ENCODE data around the gene STEAP4.

The STEAP4 gene

DNA sequence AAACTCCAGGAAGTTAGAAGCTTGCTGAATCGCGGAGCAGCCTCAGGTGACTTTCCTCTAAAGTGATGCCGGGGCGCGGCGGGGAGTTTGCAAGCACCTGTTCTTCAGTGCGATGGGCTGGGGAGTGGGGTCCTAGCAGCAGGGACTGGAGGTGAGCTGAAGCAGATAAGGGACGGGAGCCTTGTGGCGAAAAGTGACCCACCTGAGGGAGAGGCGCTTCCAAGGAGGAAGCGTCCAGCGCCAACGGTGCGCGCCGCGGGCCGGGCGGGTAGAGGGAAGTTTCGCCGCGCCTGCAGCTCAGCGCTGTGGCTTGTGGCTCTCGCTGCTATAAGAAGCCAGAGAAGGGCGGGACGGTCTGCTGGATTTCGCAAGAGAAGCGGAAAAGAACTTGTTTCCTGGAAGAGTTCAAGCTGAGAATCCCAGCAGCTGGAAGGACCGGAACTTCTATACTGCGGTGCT is at the start of gene STEAP4:
TSS of gene STEAP4 (minus strand) at position 305 of the 459 bp plus-strand sequence. CDS start 22,625 bp downstream, outside the sequence.
- DNase-seq (ENCODE audit: low read depth in 2 of 2) = no peak

DNA sequence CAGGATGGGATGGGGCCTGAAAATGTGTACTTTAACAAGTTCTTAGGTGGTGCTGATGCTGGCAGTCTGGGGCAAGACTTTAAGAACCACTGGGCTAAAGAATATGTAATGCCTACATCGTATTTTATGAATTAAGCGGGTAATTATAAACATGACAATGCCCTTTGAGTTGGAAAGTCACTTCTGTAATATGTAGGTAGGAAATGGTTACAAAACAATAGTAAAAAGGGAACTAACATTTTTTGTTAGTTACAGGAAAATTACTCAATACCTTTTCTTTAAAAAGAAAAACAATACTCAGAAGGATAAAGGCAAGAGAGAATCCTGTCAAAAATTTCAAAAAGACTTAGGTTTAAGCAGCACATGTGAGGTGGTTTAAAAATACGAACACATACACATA is 48.3 kb upstream of the STEAP4 start:
- no peak for DNase-seq (ENCODE audit: low read depth in 2 of 2)

DNA sequence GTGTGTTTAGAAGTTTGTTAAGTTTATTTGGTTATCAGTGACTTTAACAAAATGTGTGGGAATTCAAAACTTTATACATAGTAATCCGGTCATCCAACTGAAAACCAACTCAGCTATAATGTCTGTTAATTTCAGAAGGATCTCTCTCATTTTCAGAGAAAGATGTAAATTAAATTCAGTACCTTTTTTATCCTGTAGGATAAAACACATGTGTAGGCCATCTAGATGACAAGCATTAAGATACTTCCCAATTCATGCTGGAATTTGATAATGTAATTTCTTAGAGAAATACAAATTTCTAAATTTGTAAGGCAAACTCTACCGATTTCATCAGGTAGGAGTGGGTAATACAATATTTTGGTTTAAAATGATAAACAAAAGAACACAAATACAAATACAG is 43.4 kb upstream of the STEAP4 start:
- no peak for DNase-seq (ENCODE audit: low read depth in 2 of 2)

DNA sequence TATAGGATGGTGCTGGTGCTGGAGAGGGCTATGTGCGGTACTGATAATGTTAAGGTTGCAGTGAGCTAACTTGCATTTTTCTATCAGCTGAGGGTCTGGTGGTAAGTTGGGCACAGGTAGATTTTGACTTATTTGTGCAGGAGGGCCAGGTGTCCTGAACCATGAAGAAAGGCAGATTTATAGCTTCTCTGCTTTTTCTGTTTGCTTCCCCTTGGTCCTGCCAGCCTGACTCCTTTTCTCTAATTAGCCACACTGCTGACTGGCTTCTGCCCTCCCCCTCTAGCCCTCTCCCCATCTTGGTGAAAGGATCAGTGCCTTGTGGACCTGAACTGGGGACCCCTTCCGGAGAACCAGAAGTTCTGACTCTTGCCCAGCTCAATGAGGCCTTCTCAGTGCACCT is 40.8 kb upstream of the STEAP4 start:
- no peak for DNase-seq (ENCODE audit: low read depth in 2 of 2)

DNA sequence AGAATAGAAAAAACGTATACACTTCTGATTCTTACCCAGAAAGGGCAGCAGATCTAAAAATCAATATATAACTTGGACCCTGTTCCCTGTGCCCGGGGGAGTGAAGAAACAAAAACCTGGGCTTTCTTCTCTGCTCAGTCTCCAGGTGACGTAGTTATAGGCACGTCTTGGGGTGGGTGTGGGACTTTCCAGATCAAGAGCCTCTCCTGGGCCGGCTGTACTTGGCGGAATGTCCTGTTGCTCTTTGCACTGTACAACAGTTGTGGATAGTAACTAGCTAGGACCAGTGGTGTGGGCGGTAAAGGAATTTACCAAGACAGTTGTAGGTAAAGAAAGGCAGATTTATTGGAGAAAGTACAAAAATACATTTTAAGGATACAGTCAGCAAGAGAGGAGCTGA is 40.4 kb upstream of the STEAP4 start:
- DNase-seq (ENCODE audit: low read depth in 2 of 2) = no peak

DNA sequence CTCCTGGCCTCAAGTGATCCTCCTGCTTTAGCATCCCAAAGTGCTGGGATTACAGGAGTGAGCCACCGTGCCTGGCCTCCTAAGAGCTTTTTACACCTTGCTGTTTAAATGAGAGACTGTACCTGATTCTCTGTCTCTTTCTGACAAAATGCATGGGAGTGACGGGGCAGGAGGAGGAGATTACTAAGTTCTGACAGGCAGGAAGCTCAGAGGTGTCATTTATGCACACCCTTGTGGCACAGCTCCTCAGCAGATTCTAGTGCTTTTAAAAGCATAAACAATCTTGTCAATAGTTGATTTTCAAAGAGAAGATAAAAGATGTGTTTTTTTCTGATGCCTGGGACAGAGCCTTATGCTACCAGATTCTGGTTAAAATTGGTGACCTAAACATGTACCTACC is 39.7 kb upstream of the STEAP4 start:
- DNase-seq (ENCODE audit: low read depth in 2 of 2) = no peak

DNA sequence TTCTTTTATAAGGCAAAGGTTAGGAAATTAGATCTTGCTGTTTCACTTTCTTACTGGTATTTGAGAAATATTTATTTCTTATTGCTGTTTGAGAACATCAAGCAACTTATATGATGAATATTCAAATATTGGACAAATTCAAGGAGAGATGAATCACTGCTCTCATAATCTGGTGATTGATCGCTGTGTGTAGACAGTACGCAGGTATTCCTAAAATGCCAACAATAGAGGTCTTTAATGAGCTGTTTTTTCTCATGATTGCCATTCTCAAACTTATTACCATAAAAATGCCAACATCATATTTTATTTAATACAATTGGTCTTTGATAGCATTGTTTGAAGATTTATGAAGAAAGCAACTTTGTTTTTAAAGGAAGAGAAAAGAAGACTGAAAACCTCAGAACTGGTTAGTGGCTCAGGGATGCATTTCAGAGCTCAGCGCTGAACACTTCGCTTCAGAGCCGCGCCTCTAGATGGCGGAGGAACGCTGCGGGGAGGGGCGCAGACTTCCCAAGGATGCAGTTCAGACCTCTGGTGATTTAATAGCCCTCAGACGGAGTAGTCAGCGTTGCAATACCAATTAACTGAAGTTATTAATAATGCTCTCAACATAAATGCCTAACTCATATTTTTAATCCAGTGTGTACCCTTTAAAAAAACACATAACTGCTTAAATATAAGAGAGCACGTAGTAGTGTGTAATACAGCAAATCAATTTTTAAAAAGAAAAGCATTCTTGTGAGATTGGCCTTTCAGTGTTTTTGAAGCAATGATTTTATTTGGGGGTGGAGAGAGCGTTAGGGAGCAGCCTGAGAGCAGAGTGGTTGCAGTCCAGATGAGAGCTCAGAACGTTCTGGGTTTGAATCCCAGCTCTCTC is 38.5 kb upstream of the STEAP4 start:
- no peak for DNase-seq (ENCODE audit: low read depth in 2 of 2)

DNA sequence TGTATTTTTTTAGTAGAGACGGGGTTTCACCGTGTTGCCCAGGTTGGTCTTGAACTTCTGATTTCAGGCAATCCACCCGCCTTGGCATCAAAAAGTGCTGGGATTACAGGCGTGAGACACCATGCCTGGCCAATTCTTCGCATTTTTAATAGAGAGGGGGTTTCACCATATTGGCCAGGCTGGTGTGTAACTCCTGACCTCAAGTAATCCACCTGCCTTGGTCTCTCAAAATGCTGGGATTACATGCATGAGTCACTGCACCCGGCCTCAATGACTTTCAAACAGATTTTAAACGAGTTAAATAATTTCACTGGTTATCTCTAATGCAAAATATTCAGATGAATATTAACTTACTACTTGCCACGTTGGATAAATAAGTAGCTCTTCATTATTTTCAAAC is 37.6 kb upstream of the STEAP4 start:
- DNase-seq (ENCODE audit: low read depth in 2 of 2) = no peak

DNA sequence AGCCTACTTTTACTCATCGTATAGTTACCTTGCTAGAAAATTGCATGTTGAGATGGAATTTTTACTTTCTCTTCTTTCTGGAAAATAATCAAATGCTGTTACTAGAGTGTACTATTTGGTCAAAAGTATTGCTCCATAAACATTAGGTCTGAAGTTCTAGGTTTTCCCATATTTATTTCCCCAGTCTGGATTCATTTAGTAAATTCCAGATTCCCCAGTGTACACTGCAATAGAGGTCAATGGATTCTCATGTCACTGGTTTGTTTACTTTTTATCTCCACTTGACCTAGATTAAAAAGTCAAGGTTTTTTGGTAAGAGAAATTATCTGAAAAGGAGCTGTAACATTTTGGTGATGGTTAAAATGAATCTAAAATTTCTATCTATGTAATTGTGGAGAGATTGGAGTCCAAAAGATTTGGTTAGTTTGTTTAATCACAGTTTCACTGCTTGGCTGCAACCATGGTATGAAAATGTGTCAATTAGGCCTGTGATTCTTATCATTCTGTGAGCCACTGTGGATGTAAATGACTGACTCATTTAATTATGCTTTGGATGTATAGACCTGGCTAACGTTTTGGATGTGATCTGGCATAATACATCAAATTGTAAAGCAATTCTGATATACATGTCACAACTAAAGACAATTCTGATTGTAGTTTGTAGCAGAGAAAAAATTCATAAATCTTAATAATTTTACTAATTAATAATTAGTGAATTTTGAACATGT is 32.7 kb upstream of the STEAP4 start:
- no peak for DNase-seq (ENCODE audit: low read depth in 2 of 2)

DNA sequence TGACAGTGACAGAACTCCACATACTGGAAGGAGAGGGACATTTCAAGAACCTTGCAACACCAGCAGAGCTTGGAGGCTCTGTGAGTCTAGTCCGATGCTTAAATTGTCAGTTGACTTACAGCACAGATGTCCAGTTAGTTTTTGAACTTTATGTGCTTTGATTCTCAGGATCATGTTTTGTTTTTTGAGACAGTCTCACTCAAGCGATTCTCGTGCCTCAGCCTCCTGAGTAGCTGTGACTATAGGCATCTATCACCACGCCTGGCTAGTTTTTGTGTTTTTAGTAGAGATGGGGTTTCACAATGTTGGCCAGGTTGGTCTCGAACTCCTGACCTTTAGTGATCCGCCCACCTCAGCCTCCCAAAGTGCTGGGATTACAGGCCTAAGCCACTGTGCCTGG is 31.8 kb upstream of the STEAP4 start:
- no peak for DNase-seq (ENCODE audit: low read depth in 2 of 2)

DNA sequence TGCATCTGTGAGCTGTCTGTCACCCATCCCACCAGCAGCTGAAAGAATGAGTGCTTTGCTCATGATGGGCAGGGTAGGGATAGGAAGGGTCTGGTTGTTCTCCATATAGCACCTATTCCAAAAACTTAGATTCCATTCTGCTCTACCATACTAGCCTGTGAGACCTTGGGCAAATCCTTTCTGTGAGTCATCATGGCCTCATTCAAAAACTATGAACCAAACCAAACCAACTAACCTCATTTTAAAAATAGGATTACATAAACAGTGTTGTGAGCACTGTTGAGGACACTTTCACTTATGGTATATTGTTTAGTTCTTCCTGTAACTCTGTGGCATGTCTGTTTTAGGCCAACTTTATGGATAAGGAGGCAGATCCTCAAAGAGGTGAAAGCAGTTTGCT is 30.9 kb upstream of the STEAP4 start:
- DNase-seq (ENCODE audit: low read depth in 2 of 2) = no peak

DNA sequence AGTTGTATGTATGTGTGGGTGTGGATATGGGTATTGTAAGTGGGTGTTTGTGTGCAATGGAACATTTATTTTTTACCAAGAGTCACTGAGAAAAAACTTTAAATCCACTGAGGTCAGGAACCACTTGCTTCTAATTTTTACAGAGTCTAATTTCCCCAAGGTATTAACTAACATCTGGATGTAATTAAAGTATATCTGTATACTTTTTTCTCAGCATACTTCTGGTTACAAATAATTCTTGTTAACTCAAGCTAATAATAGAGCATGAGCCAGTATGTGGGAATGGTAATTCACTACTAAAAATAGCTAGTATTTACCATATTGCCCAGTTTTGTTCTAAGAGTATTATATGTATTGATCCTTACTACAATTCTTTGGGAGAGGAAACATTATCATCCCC is 24.6 kb upstream of the STEAP4 start:
- DNase-seq (ENCODE audit: low read depth in 2 of 2) = no peak

DNA sequence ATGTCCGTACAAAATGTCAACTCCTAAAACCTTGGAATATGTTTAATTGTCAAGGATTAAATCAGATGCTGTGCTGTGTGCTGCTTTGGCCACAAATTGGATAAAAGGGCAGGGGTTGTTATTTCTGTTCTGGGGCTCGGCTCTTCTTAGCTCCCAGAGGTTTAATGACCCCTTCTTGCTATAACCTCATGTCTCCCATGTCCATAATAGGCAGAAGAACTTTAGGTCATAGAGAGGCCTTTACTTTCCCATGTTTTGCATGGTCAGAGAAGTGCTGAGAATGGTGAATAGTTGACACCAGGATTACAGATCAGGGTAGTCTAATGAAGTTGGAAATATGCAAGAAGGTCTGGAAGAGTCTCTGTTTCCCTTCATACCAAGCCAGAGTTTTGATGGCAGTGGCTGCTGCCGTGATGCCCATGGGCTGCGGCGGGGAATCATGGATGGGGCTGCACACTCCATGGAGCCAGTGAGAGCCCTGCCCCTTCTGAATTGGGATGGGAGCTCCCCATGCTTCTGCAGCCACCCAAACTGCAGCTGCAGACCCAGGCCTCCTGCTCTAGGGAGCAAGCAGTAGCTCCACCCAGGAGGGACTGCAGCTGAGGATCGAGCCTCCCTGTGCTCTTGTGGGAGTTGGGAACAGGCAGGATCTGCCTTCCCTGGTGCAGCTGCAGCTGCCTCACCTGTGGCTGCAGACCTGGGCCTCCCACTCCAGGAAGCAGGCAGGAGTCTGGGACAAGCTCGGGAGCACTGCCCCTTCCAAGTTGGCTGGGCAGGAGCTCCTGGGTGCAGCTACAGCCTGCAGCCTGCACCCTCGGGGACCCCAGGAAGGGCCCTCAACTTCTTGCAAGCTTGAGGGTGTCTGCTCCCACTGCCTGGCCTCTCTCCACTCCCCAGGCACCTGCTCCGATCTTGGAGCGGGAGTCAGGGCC is 23.1 kb upstream of the STEAP4 start:
- DNase-seq (ENCODE audit: low read depth in 2 of 2) = no peak

DNA sequence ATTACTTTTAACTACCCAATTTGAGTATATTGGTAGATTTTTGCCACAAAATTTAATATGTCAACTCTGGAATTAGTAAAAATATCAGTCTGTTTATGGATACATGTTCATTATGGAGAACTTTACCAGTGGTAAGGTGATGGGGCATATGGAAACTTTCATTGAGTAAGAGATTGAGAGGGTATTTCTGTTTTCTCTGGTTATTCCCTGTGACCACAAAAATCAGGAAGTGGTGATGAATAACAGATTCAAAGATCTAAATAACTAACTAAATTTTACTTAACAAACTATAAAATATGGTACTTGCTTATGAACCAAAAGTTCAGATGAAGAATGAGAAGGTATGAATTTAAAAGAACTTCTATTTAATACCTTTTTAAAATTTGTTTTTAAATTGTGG is 22.1 kb upstream of the STEAP4 start:
- no peak for DNase-seq (ENCODE audit: low read depth in 2 of 2)

DNA sequence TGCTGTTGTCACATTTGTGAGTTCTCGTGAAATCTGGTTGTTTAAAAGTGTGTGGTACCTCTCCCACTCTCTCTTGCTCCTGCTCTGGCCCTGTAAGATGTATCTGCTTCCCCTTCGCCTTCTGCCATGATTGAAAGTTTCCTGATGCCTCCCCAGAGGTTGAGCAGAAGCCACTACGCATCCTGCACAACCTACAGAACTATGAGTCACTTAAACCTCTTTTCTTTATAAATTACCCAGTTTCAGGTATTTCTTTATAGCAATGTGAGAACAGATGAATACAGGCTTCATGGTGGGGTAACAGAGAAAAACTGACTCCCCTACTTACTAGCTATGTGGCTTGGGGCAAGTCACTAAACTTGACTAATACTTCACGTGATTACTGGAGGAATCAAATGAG is 18.0 kb upstream of the STEAP4 start:
- DNase-seq (ENCODE audit: low read depth in 2 of 2) = no peak

DNA sequence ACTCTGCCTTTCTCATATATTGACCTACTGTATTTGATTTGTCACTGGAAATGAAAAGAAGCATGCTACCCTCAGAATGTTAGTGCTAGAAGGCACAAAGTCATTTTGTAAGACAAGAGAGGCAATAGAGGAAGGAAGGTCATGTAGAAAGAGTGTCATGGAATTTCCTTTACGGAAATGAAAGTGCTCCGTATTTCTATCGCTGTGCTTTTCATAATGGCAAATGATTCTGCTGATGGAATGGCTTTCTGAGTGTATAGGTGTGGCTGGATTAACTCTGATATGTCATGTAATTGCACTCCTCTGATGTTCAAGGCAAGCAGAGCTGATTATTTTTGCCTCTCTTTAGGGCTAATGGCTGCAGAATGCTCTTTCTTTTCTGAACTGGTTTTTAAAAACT is 15.5 kb upstream of the STEAP4 start:
- DNase-seq (ENCODE audit: low read depth in 2 of 2) = no peak

DNA sequence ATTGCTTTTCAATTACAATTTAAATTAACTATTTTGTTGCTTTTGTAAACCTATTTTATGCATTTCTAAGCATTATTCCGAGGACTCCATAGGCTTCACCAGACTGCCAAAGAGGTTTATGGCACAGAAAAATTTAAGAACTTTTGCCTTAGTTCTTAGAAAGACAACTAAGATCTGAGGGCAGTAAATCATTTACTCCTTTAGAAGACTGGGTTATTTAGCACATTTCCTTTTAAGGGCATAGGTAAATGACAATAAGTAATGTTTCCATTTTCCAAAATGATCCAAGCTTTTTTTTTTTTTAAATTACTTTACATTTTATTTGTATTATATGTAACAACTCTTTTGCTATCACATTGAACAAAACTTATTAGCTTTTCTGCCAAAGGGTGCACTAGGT is 15.0 kb upstream of the STEAP4 start:
- DNase-seq (ENCODE audit: low read depth in 2 of 2) = no peak

DNA sequence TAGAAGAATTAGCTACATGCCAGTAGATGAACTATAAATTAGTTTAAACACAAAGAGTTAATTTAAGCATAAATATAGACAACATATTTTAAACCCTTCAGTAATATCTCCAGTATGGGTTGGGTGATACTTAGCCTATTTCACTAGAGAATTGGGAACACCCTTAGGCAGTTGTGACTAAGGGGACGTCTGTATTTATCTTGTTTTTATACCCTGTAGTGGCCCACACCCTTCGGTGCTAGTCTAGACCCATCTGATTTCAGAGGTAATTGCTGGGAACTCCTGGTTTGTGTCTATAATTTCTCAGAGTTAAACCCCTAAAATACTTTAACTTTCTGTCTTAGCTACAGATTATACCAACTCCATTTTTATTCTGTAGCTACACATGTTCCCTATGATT is 11.5 kb upstream of the STEAP4 start:
- no peak for DNase-seq (ENCODE audit: low read depth in 2 of 2)

DNA sequence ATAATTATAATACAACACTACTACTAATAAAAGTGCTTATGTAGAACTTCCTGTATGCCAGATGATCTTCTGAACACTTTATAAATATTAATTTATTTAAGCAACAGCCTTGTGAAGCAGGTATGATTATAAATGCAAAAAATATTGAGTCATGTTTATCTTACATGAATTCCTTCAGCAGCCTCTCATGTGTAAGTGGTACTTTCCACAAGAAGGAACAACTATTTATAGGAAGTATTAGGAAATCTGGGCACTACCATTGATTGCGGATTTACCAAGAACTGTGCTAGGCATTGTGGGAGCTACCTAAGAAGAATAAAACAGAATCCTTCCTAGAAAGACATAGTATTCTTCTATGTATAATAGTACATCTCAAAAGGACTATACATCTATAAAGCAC is 10.7 kb upstream of the STEAP4 start:
- no peak for DNase-seq (ENCODE audit: low read depth in 2 of 2)

DNA sequence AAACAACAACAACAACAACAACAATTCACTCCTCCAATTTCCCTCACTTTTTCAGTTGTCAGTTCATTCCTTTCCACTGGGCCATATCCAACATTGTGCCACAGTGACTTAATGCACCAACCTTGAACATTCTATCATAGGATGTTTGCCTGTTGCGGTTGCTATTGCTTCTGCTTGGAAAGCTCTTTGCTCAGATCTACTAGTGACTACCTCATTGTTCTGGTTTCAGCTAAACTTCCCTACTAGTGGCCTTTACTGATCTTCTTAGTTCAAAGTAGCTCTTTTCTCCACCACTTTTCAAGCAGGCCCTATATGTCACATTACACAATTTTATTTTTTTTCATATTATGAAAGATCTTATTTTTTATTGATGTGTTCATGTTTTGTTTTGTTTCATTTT is 9.8 kb upstream of the STEAP4 start:
- DNase-seq (ENCODE audit: low read depth in 2 of 2) = no peak

DNA sequence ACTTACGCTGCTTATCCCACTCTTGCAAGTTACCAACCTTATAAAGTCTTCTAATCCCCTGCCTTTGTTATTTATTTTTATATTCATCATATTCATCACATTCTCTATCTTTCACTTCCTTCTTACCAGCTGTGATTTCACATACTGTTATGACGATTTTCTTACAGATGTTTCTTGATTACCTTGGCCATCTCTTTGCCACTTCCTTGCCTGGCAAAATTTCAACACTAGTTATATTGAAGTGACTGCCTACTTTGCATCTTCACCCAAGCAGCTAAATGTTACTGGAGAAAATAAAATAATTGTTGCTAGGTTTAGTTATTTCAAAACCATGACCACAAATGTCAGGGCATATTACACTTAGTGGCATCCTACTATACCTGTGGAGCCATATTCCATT is 8.8 kb upstream of the STEAP4 start:
- no peak for DNase-seq (ENCODE audit: low read depth in 2 of 2)

DNA sequence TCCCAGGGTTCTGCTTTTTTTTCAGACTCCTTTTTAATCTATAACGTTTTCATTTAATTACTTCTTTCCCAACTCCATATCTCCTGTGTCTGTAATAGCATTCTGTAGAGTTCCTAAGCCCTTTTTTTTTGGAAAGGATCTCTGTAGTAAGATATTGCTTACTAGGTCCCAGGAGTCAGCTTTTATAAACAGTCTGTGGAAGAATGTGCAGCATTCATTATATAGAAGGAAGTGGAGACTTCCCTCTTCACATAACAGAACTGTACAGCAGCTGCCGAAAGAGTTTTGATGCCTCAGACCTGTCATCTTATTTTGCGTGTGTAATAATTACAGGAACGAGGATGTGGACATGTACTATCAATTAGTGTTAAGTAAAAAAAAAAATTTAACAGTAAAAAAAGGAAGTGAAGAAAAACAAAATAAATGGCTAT is 7.4 kb upstream of the STEAP4 start:
- DNase-seq (ENCODE audit: low read depth in 2 of 2) = no peak
